ENCODE data around the gene PHKB.
A peak's percentile ranks its signal among the peaks of the same experiment; 100 is the strongest.

The PHKB gene

DNA sequence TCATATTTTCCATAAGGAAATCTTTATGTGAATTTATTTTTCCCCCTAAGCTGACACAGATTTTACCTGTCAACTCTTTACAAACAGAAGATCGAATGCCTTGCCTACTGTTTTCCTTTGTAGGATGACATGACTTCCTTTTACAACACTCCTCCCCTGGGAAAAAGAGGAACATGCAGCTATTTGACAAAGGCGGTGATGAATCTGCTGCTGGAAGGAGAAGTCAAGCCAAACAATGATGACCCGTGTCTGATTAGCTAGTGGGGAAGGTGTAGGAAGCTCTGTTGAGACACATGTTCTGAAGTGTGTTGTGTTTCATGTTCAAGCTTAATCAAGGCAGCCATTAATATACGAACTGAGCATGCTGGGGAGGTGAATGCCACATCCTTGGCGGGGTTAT, 238.0 kb downstream of the PHKB start:
- H3K9me3 ChIP-seq (ENCODE audit: severe bottlenecking) = no peaks in the 10 kb centered on the region
- H3K4me1 ChIP-seq (ENCODE audit: insufficient read depth, poor library complexity, severe bottlenecking) = no peaks in the 10 kb centered on the region
- TF ChIP-seq, protein P1, sequence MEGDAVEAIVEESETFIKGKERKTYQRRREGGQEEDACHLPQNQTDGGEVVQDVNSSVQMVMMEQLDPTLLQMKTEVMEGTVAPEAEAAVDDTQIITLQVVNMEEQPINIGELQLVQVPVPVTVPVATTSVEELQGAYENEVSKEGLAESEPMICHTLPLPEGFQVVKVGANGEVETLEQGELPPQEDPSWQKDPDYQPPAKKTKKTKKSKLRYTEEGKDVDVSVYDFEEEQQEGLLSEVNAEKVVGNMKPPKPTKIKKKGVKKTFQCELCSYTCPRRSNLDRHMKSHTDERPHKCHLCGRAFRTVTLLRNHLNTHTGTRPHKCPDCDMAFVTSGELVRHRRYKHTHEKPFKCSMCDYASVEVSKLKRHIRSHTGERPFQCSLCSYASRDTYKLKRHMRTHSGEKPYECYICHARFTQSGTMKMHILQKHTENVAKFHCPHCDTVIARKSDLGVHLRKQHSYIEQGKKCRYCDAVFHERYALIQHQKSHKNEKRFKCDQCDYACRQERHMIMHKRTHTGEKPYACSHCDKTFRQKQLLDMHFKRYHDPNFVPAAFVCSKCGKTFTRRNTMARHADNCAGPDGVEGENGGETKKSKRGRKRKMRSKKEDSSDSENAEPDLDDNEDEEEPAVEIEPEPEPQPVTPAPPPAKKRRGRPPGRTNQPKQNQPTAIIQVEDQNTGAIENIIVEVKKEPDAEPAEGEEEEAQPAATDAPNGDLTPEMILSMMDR (IDR thresholded peaks at IDR 0.05; ENCODE audit: poor library complexity, severe bottlenecking) = no peak
- no peak overlapping the region for H3K4me3 ChIP-seq (ENCODE audit: severe bottlenecking)
- ATAC-seq (ENCODE audit: low read depth) = no peak
- H3K27ac ChIP-seq (ENCODE audit: poor library complexity, severe bottlenecking) = no peak overlapping the region
- no peak for DNase-seq (ENCODE audit: low spot score)
- no peaks in the 10 kb centered on the region for H3K27me3 ChIP-seq (ENCODE audit: insufficient read depth, poor library complexity, severe bottlenecking)
- H3K36me3 ChIP-seq (ENCODE audit: low read depth) = peaks cover 39% of the 10 kb centered on the region

DNA sequence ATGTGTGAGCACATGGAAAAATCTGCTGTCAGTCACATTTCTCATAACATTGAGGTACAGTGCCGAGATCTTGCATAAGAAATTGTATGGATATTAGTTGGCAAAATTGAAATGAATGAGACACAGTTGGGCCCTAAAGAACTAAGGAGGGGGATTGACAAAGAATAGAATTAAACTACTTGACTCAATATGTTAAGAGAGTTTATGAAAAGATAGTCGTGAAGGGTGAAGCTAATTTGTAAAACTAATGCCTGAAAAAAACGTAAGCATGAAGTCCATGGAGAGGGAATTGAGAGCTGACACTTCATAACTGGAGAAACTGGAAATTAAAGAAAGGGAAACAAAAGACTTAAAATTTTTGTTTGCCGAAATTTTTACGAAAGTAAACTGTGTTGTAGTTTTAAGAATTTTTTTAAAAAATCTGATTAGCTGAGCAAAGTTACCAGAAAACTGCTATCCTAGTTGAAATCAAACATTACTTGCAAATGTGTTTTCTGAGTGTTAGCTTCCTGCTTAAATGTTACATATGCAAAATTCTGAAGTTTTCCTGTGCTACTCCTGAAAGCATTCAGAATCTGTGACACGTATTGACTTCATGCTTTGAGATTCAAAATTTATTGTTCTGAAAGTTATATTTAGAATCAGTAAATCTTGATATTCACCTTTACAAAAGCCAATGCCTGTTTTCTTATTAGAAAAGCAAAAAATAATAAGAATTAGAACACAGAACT, 239.9 kb downstream of the PHKB start:
- no peaks in the 10 kb centered on the region for H3K27me3 ChIP-seq (ENCODE audit: insufficient read depth, poor library complexity, severe bottlenecking)
- H3K4me1 ChIP-seq (ENCODE audit: insufficient read depth, poor library complexity, severe bottlenecking) = no peaks in the 10 kb centered on the region
- no peak for ATAC-seq (ENCODE audit: low read depth)
- no peak overlapping the region for H3K27ac ChIP-seq (ENCODE audit: poor library complexity, severe bottlenecking)
- H3K36me3 ChIP-seq (ENCODE audit: low read depth) = peaks cover 28% of the 10 kb centered on the region
- TF ChIP-seq, protein P1 (IDR thresholded peaks at IDR 0.05; ENCODE audit: poor library complexity, severe bottlenecking) = no peak
- H3K9me3 ChIP-seq (ENCODE audit: severe bottlenecking) = no peaks in the 10 kb centered on the region
- DNase-seq (ENCODE audit: low spot score) = no peak
- no peak overlapping the region for H3K4me3 ChIP-seq (ENCODE audit: severe bottlenecking)

DNA sequence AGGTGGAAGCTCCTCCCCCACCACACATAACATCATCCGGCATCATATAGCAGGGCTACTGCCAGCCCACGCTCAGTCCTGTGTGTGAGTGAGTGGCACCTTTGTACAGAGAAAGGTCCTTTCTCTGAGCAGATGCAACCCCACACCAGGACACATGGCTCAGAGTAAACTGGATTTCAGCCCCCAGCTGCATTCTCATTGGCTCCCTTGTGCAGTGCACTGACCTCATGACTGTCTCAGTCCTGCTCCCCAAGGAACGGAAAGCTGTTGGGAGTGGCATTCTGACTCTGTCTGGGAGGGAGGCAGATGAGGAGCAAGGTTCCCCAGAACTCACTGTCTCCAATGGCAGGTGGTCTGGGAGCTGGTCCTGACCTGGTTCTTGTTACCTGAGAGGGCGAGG, 244.1 kb downstream of the PHKB start:
- Histone ChIP-seq H3K27ac (ENCODE audit: poor library complexity, severe bottlenecking) (no peak overlapping the region), H3K4me1 (ENCODE audit: insufficient read depth, poor library complexity, severe bottlenecking) (no peaks in the 10 kb centered on the region), H3K4me3 (ENCODE audit: severe bottlenecking) (no peak overlapping the region), H3K9me3 (ENCODE audit: severe bottlenecking) (no peaks in the 10 kb centered on the region), H3K36me3 (ENCODE audit: low read depth) (no peaks in the 10 kb centered on the region), H3K27me3 (ENCODE audit: insufficient read depth, poor library complexity, severe bottlenecking) (no peaks in the 10 kb centered on the region)
- ATAC-seq (ENCODE audit: low read depth) = peak; percentile 36; the same call in 1 of the 3 replicates
- DNase-seq (ENCODE audit: low spot score) = no peak
- TF ChIP-seq, protein P1 (IDR thresholded peaks at IDR 0.05; ENCODE audit: poor library complexity, severe bottlenecking) = no peak

DNA sequence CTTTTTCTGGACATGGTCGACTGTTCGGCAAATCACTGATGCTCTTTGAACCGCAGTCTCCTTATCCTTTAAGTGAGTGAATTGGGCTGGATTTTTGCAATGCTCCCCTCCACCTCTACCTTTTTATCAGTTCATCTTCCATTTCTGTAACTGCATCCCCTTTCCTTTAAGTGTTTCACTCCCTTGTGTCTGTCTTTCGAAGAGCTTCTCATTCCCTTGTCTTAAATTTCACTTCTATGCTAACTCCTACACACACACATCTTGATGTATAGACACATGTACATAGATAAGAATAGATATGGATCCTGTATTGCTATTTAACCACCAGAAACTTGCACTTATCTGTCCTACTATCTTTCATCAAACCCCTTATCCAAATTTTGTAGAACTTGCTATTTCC, 250.7 kb downstream of the PHKB start:
- Histone ChIP-seq H3K27ac (ENCODE audit: poor library complexity, severe bottlenecking) (peak overlapping the region; percentile 86), H3K36me3 (ENCODE audit: low read depth) (no peaks in the 10 kb centered on the region), H3K4me3 (ENCODE audit: severe bottlenecking) (no peak overlapping the region), H3K27me3 (ENCODE audit: insufficient read depth, poor library complexity, severe bottlenecking) (no peaks in the 10 kb centered on the region), H3K9me3 (ENCODE audit: severe bottlenecking) (no peaks in the 10 kb centered on the region), H3K4me1 (ENCODE audit: insufficient read depth, poor library complexity, severe bottlenecking) (peaks cover 20% of the 10 kb centered on the region)
- DNase-seq (ENCODE audit: low spot score) = no peak
- TF ChIP-seq, protein P1 (IDR thresholded peaks at IDR 0.05; ENCODE audit: poor library complexity, severe bottlenecking) = no peak
- no peak for ATAC-seq (ENCODE audit: low read depth)

Data from RWPE2 (cell line).